NCI-H2081 treated with DMSO at 0.1 percent for 48 hours (cell line): ENCODE measurements around the gene ROBO3.

Experiments
- DNase-seq: peaks from one replicate; lab custom pipeline; 2025; lab: John Stamatoyannopoulos, UW

ROBO3 gene

DNA sequence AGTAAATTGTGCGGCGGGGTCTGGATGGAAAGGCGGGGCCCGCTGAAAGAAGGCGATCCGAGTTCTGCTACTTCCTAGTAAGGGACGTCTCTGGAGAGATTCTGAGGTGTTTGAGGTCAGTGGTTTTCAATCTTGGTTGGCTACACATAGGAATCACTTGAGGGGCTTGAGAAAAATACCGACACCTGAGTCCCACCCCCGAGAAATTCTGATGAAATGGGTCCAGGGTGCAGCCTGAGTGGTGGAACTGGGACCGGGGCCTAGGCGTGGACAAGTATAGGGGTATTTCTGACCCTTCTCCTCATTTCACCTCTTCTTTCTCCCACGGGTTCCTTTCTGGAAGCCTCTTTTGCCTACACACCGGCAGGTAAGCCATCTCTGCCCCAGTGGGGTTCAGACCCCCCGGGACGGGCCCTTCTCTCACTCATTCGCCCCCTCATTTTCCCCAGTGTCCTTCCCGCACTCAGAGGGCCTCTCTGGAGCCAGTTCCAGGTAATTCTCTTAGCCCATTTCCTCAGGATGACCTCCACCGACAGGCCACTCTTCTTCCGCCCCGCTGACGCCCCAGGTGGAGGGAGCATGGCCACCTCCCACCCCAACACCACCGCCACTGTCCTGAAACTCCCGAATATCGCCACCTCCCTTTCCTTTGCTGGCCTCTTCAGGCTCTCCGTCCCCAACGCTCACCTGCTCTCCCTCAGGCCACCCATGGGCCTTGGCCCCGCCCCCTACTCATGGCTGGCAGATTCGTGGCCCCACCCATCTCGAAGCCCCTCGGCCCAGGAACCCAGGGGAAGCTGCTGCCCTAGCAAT lies 11.8 kb downstream of the ROBO3 start:
- DNase-seq, result no peak

- DNase-seq, result no peak
Measured at GRCh38 chr11:124877631-124877909, 12.3 kb downstream of the ROBO3 start.

DNA sequence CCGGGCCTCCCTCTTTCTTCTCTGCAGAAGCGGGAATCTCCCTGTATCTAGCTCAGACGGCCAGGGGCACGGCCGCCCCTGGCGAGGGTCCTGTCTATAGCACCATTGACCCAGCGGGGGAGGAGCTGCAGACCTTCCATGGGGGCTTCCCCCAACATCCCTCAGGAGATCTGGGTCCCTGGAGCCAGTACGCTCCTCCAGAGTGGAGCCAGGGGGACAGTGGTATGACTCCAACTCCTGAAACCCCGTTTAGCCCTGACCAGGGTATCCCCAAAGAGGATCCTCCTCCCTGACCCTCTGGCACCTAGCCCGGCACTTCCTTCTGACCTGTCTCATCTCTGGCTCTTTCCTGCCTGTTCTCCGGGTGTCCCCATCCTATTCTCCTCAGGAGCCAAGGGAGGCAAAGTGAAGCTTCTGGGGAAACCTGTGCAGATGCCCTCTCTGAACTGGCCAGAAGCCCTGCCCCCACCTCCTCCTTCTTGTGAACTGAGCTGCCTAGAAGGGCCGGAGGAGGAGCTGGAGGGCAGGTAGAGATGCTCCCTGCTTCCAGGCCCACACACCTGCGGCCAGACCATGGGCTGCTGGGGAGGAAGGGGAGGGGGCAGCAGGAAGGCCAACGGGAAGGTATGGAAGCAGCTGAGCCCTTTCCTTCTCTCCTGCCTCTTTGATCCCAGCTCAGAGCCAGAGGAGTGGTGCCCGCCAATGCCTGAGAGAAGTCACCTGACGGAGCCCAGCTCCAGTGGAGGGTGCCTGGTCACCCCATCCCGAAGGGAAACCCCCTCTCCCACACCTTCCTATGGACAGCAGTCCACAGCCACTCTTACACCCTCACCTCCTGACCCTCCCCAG lies 12.9 kb downstream of the ROBO3 start:
- no peak for DNase-seq

GRCh38 chr11:124878759-124879492 lies 13.7 kb downstream of the ROBO3 start:
- DNase-seq, result no peak

- no peak for DNase-seq
Measured at GRCh38 chr11:124879493-124880289, 14.5 kb downstream of the ROBO3 start.

DNA sequence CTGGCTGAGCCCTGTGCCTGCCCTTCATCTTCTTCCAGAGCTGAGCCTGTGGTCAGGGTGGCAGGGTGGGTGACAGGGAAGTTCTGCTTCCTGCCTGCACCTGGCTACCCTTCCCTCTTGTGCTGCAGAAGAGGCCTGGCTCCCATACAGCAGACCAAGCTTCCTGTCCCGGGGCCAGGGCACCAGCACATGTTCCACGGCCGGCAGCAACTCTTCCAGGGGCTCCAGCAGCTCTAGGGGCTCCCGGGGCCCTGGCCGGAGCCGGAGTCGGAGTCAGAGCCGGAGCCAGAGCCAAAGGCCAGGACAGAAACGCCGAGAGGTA lies 15.0 kb downstream of the ROBO3 start:
- DNase-seq, result no peak

GRCh38 chr11:124880958-124881357 lies 15.7 kb downstream of the ROBO3 start:
- no peak for DNase-seq

DNA sequence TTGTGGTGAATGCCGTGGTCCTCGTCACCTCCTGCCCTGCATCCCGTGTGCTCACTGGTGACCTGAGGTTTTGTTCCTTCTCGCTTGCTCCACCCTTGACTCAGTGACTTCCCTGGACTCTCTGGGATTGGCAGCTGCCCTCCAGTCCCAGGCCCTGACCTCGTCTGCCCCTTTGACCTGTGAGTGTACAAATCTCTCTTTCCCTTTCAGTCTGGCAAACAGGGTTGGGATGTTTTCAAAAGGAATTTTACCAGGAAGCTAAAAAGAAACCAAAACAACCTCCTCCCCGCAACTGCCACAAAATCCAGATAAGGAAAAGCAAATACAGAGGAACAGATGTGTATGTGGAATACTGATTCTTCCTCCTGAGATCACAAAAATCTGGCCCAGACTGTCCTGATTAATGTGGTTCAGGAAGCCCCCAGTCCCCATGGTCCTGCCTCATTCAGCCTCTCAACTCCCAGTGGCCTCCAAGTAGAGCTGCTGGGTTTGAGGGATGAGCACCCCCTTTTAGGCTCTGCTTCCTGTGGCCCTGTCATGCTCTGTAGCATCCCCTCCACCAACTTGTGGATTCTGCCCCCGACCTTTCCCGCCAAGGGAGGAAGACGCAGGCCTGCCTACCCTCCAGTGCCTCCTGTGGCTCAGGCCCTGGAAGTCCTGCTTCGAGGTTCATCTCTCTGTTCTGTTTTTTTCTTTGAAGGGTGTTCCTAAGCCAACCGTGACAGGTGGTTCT lies 17.3 kb downstream of the ROBO3 start:
- DNase-seq, result no peak

GRCh38 chr11:124884340-124884739 lies 19.1 kb downstream of the ROBO3 start:
- DNase-seq, result no peak

GRCh38 chr11:124884869-124885479 lies 19.7 kb downstream of the ROBO3 start:
- no peak for DNase-seq

- no peak for DNase-seq
Measured at GRCh38 chr11:124886476-124886875, 21.2 kb downstream of the ROBO3 start.

- no peak for DNase-seq
Measured at GRCh38 chr11:124886978-124887666, 21.9 kb downstream of the ROBO3 start.

- no peak for DNase-seq
Measured at GRCh38 chr11:124887667-124888013, 22.4 kb downstream of the ROBO3 start.

- no peak for DNase-seq
Measured at GRCh38 chr11:124889191-124890091, 24.2 kb downstream of the ROBO3 start.

GRCh38 chr11:124890151-124890550 lies 24.9 kb downstream of the ROBO3 start:
- no peak for DNase-seq

DNA sequence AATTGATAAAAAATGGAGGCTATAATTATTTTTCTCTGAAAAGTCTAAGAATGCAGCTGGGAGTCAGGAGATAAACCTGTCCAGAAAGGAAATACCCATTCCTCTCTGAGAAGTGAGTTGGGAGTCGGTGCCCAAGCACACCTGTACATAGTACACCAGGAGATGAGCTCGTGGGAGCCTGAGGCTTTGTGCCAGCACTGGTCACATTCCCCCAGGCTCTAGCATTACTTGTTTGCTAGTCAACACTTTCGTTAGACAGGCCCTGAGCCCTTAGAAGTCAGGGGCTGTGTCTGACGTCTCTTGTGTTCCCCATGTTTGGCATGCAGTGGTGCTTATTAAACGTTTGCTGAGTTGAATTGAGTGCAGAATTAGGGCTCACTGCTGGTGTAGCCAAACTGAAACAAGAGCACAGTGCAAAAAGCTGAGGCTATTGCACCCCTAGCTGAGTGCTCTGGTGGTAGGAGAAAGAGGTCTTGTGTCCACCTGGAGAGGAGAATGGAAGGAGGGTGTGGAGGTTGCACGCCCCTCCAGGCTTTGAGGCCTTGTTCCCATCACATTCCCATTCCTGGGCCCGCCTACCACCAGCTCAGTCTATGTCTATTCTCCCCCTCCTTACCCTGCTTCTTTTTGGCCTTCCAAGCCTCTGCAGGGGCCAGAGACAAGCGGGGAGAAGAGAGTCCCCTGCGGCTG lies 25.6 kb downstream of the ROBO3 start:
- DNase-seq, result no peak

DNA sequence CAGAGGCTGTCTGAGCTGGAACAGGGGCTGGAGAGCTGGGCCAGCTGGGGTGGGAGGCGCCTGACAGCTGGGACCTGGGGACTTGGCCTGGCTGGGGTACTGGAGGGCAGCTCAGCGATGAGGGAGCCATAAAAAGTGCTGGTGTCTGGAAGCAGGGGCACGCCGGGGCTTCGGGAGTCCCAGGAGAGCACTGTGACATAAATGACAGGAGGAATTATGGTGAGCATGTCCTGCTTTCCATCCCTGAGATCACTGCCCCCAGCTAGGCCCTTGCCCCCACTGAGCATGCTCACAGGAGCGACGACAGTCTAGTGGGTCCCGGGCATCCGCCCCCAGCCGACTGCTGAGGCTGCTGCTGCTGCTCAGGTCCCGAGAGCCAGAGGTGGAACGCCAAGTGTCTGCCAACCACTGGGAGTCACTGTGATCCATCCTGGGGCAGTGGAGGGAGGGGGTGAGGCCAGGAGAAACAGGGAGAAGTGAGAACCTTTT lies 26.2 kb downstream of the ROBO3 start:
- no peak for DNase-seq

DNA sequence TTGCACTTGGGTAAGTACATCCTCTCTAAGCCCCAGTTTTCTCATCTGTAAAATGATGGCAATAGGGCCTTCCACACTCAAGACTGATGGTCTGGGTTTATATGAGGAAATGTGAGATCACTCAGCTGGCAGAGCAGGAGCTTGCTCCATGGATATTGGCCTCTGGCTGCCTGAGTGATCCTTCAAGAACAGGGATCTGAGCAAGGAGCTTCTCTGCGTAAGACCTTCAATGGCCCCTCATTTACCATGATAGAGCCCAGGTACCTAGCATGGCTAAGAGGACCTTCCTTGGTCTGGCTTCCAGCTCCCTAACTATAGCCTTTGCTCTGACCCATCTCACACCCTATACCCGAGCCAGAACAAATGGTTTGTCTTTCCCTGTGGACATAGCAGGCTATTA lies 26.9 kb downstream of the ROBO3 start:
- DNase-seq, result no peak
